SK-N-SH (cell line): ENCODE results near the gene ATP5PD. TPM values are rescaled to one million over a fixed set of nuclear protein-coding genes. Genes with fewer than 3 reads are reported as not detected.

ENCODE experiments used
- CTCF ChIA-PET: fragments of 300-600, 350-600 bp; formaldehyde crosslinking; extraction: SDS; loops from one replicate; lab custom pipeline; 2021; lab: Yijun Ruan, JAX
- POLR2A ChIA-PET: fragments of 350-600 bp; sonication (Branson Sonifier 250); formaldehyde crosslinking; extraction: SDS; loops from one replicate; lab custom pipeline; 2020; ENCODE audit warnings: antibody characterized with exemption, inconsistent platforms; lab: Yijun Ruan, JAX
- DNase-seq: peaks from one replicate; pipeline ENCODE4 v3.0.0; 2012
- H2AFZ ChIP-seq: fragments of 200-600 bp; sonication (generic); 2 replicates; pipeline ENCODE4 v1.8.1; 2016; ENCODE audit warnings: antibody characterized with exemption, mild to moderate bottlenecking, low read depth
- H3F3A ChIP-seq: fragments of 200-600 bp; sonication (generic); replicated peaks from 2 replicates; pipeline ENCODE3; 2016; ENCODE audit warnings: antibody characterized with exemption, mild to moderate bottlenecking; ENCODE audit not compliant: insufficient read depth
- H3K27ac ChIP-seq, 2 experiments: fragments of 200-500 bp in 1 of 2; fragments of 200-600 bp in 1 of 2; sonication (Bioruptor generic) in 1 of 2; sonication (generic), shearing (Covaris generic) in 1 of 2; 2 replicates each; pipeline versions ENCODE4 v1.5.1 to v1.6.1; 2014 to 2016; ENCODE audit warnings: low read depth in 2 of 2, inconsistent platforms in 1 of 2, low read length in 1 of 2, mild to moderate bottlenecking in 1 of 2, mixed read lengths in 1 of 2
- H3K27me3 ChIP-seq: fragments of 200-600 bp; sonication (generic), shearing (Covaris generic); 2 replicates; pipeline ENCODE4 v1.6.1; 2016; ENCODE audit warnings: mixed run types; ENCODE audit not compliant: insufficient read depth
- H3K36me3 ChIP-seq, 2 experiments: fragments of 200-500 bp in 1 of 2; fragments of 200-600 bp in 1 of 2; sonication (Bioruptor generic) in 1 of 2; sonication (generic) in 1 of 2; replicated peaks in 1 of 2; 2 replicates each; pipeline versions ENCODE3 to v1.5.1; 2014 to 2016; ENCODE audit warnings: low read length in 1 of 2, mild to moderate bottlenecking in 1 of 2; ENCODE audit not compliant: insufficient read depth in 2 of 2, control insufficient read depth in 1 of 2
- H3K4me1 ChIP-seq, 2 experiments: fragments of 200-500 bp in 1 of 2; fragments of 200-600 bp in 1 of 2; sonication (Bioruptor generic) in 1 of 2; sonication (generic), shearing (Covaris generic) in 1 of 2; 2 replicates each; pipeline versions ENCODE4 v1.5.1 to v1.6.1; 2014 to 2016; ENCODE audit warnings: low read depth in 1 of 2, low read length in 1 of 2, mixed run types in 1 of 2; ENCODE audit not compliant: insufficient read depth in 2 of 2, control insufficient read depth in 1 of 2
- H3K4me2 ChIP-seq: fragments of 200-600 bp; sonication (generic), shearing (Covaris generic); 2 replicates; pipeline ENCODE4 v1.6.1; 2017; ENCODE audit warnings: mixed run types
- H3K4me3 ChIP-seq, 2 experiments: fragments of 200-500 bp in 1 of 2; fragments of 200-600 bp in 1 of 2; sonication (Bioruptor generic) in 1 of 2; sonication (generic), shearing (Covaris generic) in 1 of 2; 2 replicates each; pipeline versions ENCODE4 v1.5.1 to v1.8.1; 2014 to 2016; ENCODE audit warnings: low read depth in 2 of 2, inconsistent platforms in 1 of 2, low read length in 1 of 2, mild to moderate bottlenecking in 1 of 2, mixed read lengths in 1 of 2, moderate library complexity in 1 of 2
- H3K79me2 ChIP-seq: fragments of 200-600 bp; sonication (generic); 2 replicates; pipeline ENCODE4 v1.8.1; 2017; ENCODE audit warnings: mild to moderate bottlenecking; ENCODE audit not compliant: insufficient read depth
- H3K9ac ChIP-seq: fragments of 200-600 bp; sonication (generic); 2 replicates; pipeline ENCODE4 v1.6.1; 2017; ENCODE audit warnings: mixed run types
- H3K9me2 ChIP-seq: fragments of 200-600 bp; sonication (generic); 2 replicates; pipeline ENCODE4 v1.6.1; 2017; ENCODE audit warnings: mixed run types
- H3K9me3 ChIP-seq: fragments of 200-600 bp; sonication (generic); 2 replicates; pipeline ENCODE4 v1.6.1; 2017; ENCODE audit warnings: mixed run types, mild to moderate bottlenecking, moderate library complexity
- H4K20me1 ChIP-seq: fragments of 200-600 bp; sonication (generic); 2 replicates; pipeline ENCODE4 v1.6.1; 2017; ENCODE audit warnings: mild to moderate bottlenecking, mixed run types; ENCODE audit not compliant: insufficient read depth
- CTCF ChIP-seq: fragments of 200-600 bp; sonication (generic); IDR thresholded peaks from 2 replicates; pipeline ENCODE4 v1.6.1; 2017; ENCODE audit warnings: antibody characterized with exemption, mild to moderate bottlenecking, moderate library complexity
- EP300 ChIP-seq, 2 experiments: IDR thresholded peaks; 2 replicates each; pipeline versions ENCODE4 v1.4.0 to v1.6.1; 2012; ENCODE audit warnings: borderline replicate concordance in 1 of 2, low read depth in 1 of 2, low read length in 1 of 2
- EZH2phosphoT487 ChIP-seq: fragments of 200-600 bp; sonication (generic); IDR thresholded peaks from 2 replicates; pipeline ENCODE4 v1.6.1; 2017; ENCODE audit warnings: low read depth, mixed run types, mild to moderate bottlenecking, antibody characterized with exemption, moderate library complexity, borderline replicate concordance
- FOXJ3 ChIP-seq: sonication (generic); formaldehyde crosslinking; IDR thresholded peaks from 2 replicates; pipeline ENCODE4 v1.5.1; 2020; ENCODE audit warnings: mild to moderate bottlenecking, missing genetic modification reagents
- GATA2 ChIP-seq: sonication (generic); formaldehyde crosslinking; IDR thresholded peaks from 2 replicates; pipeline ENCODE4 v1.5.0; 2020; ENCODE audit warnings: mild to moderate bottlenecking, missing genetic modification reagents
- JUND ChIP-seq: IDR thresholded peaks from 2 replicates; pipeline ENCODE4 v1.4.0; 2012
- MXI1 ChIP-seq: IDR thresholded peaks from 2 replicates; pipeline ENCODE4 v1.6.1; 2012; ENCODE audit warnings: mild to moderate bottlenecking, low read depth, low read length, improper control_type of control experiment
- NFIC ChIP-seq: IDR thresholded peaks from 2 replicates; pipeline ENCODE4 v1.4.0; 2012; ENCODE audit warnings: borderline replicate concordance
- NRF1 ChIP-seq: IDR thresholded peaks from 2 replicates; pipeline ENCODE4 v1.6.1; 2012; ENCODE audit warnings: low read depth, mild to moderate bottlenecking, low read length
- PBX3 ChIP-seq: IDR thresholded peaks from 2 replicates; pipeline ENCODE4; 2012
- RAD21 ChIP-seq: IDR thresholded peaks from 2 replicates; pipeline ENCODE4 v1.6.1; 2012; ENCODE audit warnings: mild to moderate bottlenecking, low read length
- SMC3 ChIP-seq: IDR thresholded peaks from 2 replicates; pipeline ENCODE4 v1.6.1; 2012; ENCODE audit warnings: low read depth, low read length, improper control_type of control experiment
- TCF12 ChIP-seq: IDR thresholded peaks from 2 replicates; pipeline ENCODE4 v1.4.0; 2012
- YY1 ChIP-seq: IDR thresholded peaks from 2 replicates; pipeline ENCODE4 v1.4.0; 2012; ENCODE audit warnings: low read depth, mild to moderate bottlenecking
- WGBS: methylation state at CpG from one replicate; pipeline ENCODE4 v1.1.6; 2017; ENCODE audit warnings: low lambda C conversion rate; 5-methylcytosine and 5-hydroxymethylcytosine counted together
- polyA plus RNA-seq, 3 experiments: library from polyadenylated mRNA; depleted of rRNA; stranded (reverse); fragments of >200 nt; gene quantifications; 2 replicates each; pipeline ENCODE4 v1.2.3, GENCODE V29; 2012
- TF ChIP-seq, protein P1 (sequence below): fragments of 150-350 bp; IDR thresholded peaks from 2 replicates; pipeline ENCODE4 v1.6.1; 2016; ENCODE audit warnings: mild to moderate bottlenecking, low read depth, low read length

The ATP5PD gene
- polyA plus RNA-seq, 1 of the 3 experiments (the other 2 are of a cell fraction): 354 TPM

GRCh38 chr17:75093548-75094158, 46.9 kb upstream of the ATP5PD start:
- CTCF ChIA-PET: interaction anchor here (0.7 to 3.0 kb wide), 4 partner anchors 10 to 21 kb away, joined by 3 to 43 read pairs (median 6); no protein-coding TSS in a partner anchor
- POLR2A ChIA-PET: no interaction called here

GRCh38 chr17:75091855-75092327, 45.1 kb upstream of the ATP5PD start:
- no peak for TF ChIP-seq FOXJ3
- TF ChIP-seq, protein P1, sequence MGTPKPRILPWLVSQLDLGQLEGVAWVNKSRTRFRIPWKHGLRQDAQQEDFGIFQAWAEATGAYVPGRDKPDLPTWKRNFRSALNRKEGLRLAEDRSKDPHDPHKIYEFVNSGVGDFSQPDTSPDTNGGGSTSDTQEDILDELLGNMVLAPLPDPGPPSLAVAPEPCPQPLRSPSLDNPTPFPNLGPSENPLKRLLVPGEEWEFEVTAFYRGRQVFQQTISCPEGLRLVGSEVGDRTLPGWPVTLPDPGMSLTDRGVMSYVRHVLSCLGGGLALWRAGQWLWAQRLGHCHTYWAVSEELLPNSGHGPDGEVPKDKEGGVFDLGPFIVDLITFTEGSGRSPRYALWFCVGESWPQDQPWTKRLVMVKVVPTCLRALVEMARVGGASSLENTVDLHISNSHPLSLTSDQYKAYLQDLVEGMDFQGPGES: no peak
- TF ChIP-seq CTCF: no peak
- TF ChIP-seq MXI1: no peak
- no peak for TF ChIP-seq JUND
- no peak for TF ChIP-seq NRF1
- no peak for TF ChIP-seq TCF12
- no peak for TF ChIP-seq EZH2phosphoT487
- no peak for TF ChIP-seq NFIC
- no peak for TF ChIP-seq RAD21
- no peak for TF ChIP-seq PBX3
- no peak for TF ChIP-seq GATA2 (CRISPR knock-in tag)
- CTCF ChIA-PET: interaction anchor here (0.8 to 2.0 kb wide), 8 partner anchors 14 to 161 kb away, joined by 3 to 15 read pairs (median 7); partner anchors contain the start of gene NT5C

More at GRCh38 chr17:75093548-75094158, 46.9 kb upstream of the ATP5PD start:
- no peaks in the 10 kb centered on the region for H3K9me2 ChIP-seq
- H3K4me3 ChIP-seq: no peak overlapping the region
- no peaks in the 10 kb centered on the region for H3K36me3 ChIP-seq
- no peaks in the 10 kb centered on the region for H4K20me1 ChIP-seq
- no peak for DNase-seq
- H3F3A ChIP-seq: peaks cover 2% of the 10 kb centered on the region
- peaks cover 0 to 5% of the 10 kb centered on the region in 2 experiments; a peak in 1 of 4 replicates for H3K4me1 ChIP-seq
- no peak overlapping the region for H3K4me2 ChIP-seq
- no peak overlapping the region for H3K27ac ChIP-seq
- H3K9me3 ChIP-seq: no peaks in the 10 kb centered on the region
- H3K79me2 ChIP-seq: no peaks in the 10 kb centered on the region
- H2AFZ ChIP-seq: no peak overlapping the region
- H3K9ac ChIP-seq: no peak overlapping the region
- H3K27me3 ChIP-seq: no peaks in the 10 kb centered on the region
- whole genome bisulfite sequencing: 90% methylated on average over 17 of the region's 18 CpGs
- TF ChIP-seq EP300 (IDR thresholded peaks at IDR 0.05; ENCODE audit: borderline replicate concordance in 1 of 2, low read depth in 1 of 2, low read length in 1 of 2): no peak
- TF ChIP-seq YY1: no peak
- no peak for TF ChIP-seq SMC3
- no peak for TF ChIP-seq NRF1

More at GRCh38 chr17:75091855-75092327, 45.1 kb upstream of the ATP5PD start:
- 77% methylated on average over 10 of the region's 10 CpGs for WGBS
- no peak for DNase-seq
- Histone ChIP-seq H2AFZ (no peak overlapping the region), H3K27me3 (no peaks in the 10 kb centered on the region), H3K4me1 (peaks cover 0 to 5% of the 10 kb centered on the region in 2 experiments; a peak in 1 of 4 replicates), H3K36me3 (no peaks in the 10 kb centered on the region), H3K9ac (no peak overlapping the region), H3K79me2 (no peaks in the 10 kb centered on the region), H3F3A (peaks cover 2% of the 10 kb centered on the region), H4K20me1 (no peaks in the 10 kb centered on the region), H3K9me3 (no peaks in the 10 kb centered on the region), H3K27ac (no peak overlapping the region), H3K9me2 (no peaks in the 10 kb centered on the region), H3K4me2 (no peak overlapping the region), H3K4me3 (no peak overlapping the region)
- POLR2A ChIA-PET: no interaction called here
